HEK293T (cell line): ENCODE measurements around the gene IL1RL2.

Experiments used
- CTCF ChIA-PET: fragments of 350-600 bp; formaldehyde crosslinking; extraction: SDS; loops from one replicate; lab custom pipeline; 2021; ENCODE audit warnings: antibody characterized with exemption, inconsistent platforms; lab: Yijun Ruan, JAX
- POLR2A ChIA-PET: fragments of 350-600 bp; formaldehyde crosslinking; extraction: SDS; loops from one replicate; lab custom pipeline; 2020; ENCODE audit warnings: antibody characterized with exemption, inconsistent platforms; lab: Yijun Ruan, JAX
- DNase-seq: peaks from one replicate; pipeline ENCODE4 v3.0.0; 2012; ENCODE audit warnings: mixed read lengths; ENCODE audit errors: extremely low spot score
- ARNT ChIP-seq: fragments of 450-650 bp; IDR thresholded peaks from 2 replicates; pipeline ENCODE4 v1.6.1; 2017; ENCODE audit warnings: mild to moderate bottlenecking
- BHLHE40 ChIP-seq: fragments of 450-650 bp; IDR thresholded peaks from 2 replicates; pipeline ENCODE4 v1.6.1; 2016; ENCODE audit warnings: mild to moderate bottlenecking, moderate library complexity, borderline replicate concordance
- CTBP1 ChIP-seq: fragments of 450-650 bp; IDR thresholded peaks from 2 replicates; pipeline ENCODE4 v1.6.1; 2016; ENCODE audit warnings: borderline replicate concordance
- ELF4 ChIP-seq: fragments of 450-650 bp; IDR thresholded peaks from 2 replicates; pipeline ENCODE4 v1.6.1; 2017; ENCODE audit warnings: antibody characterized with exemption
- FOXA1 ChIP-seq: fragments of 450-650 bp; IDR thresholded peaks from 2 replicates; pipeline ENCODE4 v1.6.1; 2016; ENCODE audit warnings: mild to moderate bottlenecking
- FOXK2 ChIP-seq: fragments of 450-650 bp; IDR thresholded peaks from 2 replicates; pipeline ENCODE4 v1.6.1; 2016; ENCODE audit warnings: mild to moderate bottlenecking
- FOXM1 ChIP-seq: fragments of 450-650 bp; IDR thresholded peaks from 2 replicates; pipeline ENCODE4 v1.6.1; 2017; ENCODE audit warnings: mild to moderate bottlenecking, borderline replicate concordance
- HDGF ChIP-seq: fragments of 450-650 bp; IDR thresholded peaks from 2 replicates; pipeline ENCODE4 v1.6.1; 2017; ENCODE audit warnings: antibody characterized with exemption, borderline replicate concordance
- L3MBTL2 ChIP-seq: fragments of 450-650 bp; conservative IDR thresholded peaks from 2 replicates; pipeline ENCODE4 v1.6.1; 2016; ENCODE audit warnings: mild to moderate bottlenecking
- LEF1 ChIP-seq: fragments of 450-650 bp; IDR thresholded peaks from 2 replicates; pipeline ENCODE4 v1.6.1; 2017; ENCODE audit warnings: mild to moderate bottlenecking, borderline replicate concordance
- NFRKB ChIP-seq: fragments of 450-650 bp; IDR thresholded peaks from 2 replicates; pipeline ENCODE4 v1.6.1; 2016; ENCODE audit warnings: mild to moderate bottlenecking, moderate library complexity
- PKNOX1 ChIP-seq: fragments of 450-650 bp; IDR thresholded peaks from 2 replicates; pipeline ENCODE4 v1.6.1; 2016
- SP1 ChIP-seq: fragments of 450-650 bp; IDR thresholded peaks from 2 replicates; pipeline ENCODE4 v1.6.1; 2017
- SUZ12 ChIP-seq: fragments of 450-650 bp; IDR thresholded peaks from 2 replicates; pipeline ENCODE4 v1.6.1; 2016; ENCODE audit warnings: mild to moderate bottlenecking
- TARDBP ChIP-seq: fragments of 450-650 bp; IDR thresholded peaks from 2 replicates; pipeline ENCODE4 v1.6.1; 2016
- ZNF384 ChIP-seq: fragments of 450-650 bp; IDR thresholded peaks from 2 replicates; pipeline ENCODE4 v1.6.1; 2016

IL1RL2 gene

GRCh38 chr2:102141970-102142828 lies 44.6 kb upstream of the IL1RL2 start, which contains the start of gene IL1R1:
Gene IL1R1, plus strand, starts transcription at chr2:102142746. Its CDS starts 14,979 bp downstream, at chr2:102157725.
- CTCF ChIA-PET = interaction anchor here (0.6 to 2.5 kb wide), 6 partner anchors 9 to 258 kb away, joined by 3 to 7 read pairs (median 3); no protein-coding TSS in a partner anchor
- no peak for TF ChIP-seq SUZ12
- TF ChIP-seq PKNOX1 = no peak
- no peak for TF ChIP-seq BHLHE40
- TF ChIP-seq FOXM1 = no peak
- no peak for TF ChIP-seq SP1
- no peak for TF ChIP-seq FOXK2
- no peak for TF ChIP-seq CTBP1
- TF ChIP-seq LEF1 = no peak
- no peak for TF ChIP-seq ZNF384
- no peak for TF ChIP-seq FOXA1
- no peak for TF ChIP-seq TARDBP
- TF ChIP-seq ARNT = no peak
- TF ChIP-seq ELF4 = no peak
- peak; percentile 77 for DNase-seq
- POLR2A ChIA-PET = interaction anchor here (1.0 kb wide), 1 partner anchor 34 kb away, joined by 3 read pairs; no protein-coding TSS in a partner anchor

GRCh38 chr2:102142829-102143449 lies 43.9 kb upstream of the IL1RL2 start:
- no peak for DNase-seq
- ChIA-PET CTCF (interaction anchor here (0.8 to 2.5 kb wide), 4 partner anchors 23 to 259 kb away, joined by 3 to 7 read pairs (median 3); no protein-coding TSS in a partner anchor), POLR2A (interaction anchor here (1.0 kb wide), 1 partner anchor 35 kb away, joined by 3 read pairs; no protein-coding TSS in a partner anchor)
- 0 out of 2 replicates have a peak, but pooled peaks have one; percentile 20 for TF ChIP-seq L3MBTL2
- no peak for TF ChIP-seq FOXM1

GRCh38 chr2:102143450-102143985 lies 43.3 kb upstream of the IL1RL2 start:
- no peak for TF ChIP-seq CTBP1
- TF ChIP-seq PKNOX1 = no peak
- no peak for TF ChIP-seq FOXM1
- no peak for TF ChIP-seq BHLHE40
- TF ChIP-seq TARDBP = no peak
- TF ChIP-seq ZNF384 = no peak
- TF ChIP-seq L3MBTL2 = no peak
- TF ChIP-seq FOXK2 = no peak
- no peak for TF ChIP-seq SUZ12
- no peak for TF ChIP-seq ARNT
- TF ChIP-seq LEF1 = no peak
- TF ChIP-seq SP1 = no peak
- TF ChIP-seq ELF4 = no peak
- no peak for TF ChIP-seq FOXA1
- ChIA-PET POLR2A (no interaction called here), CTCF (interaction anchor here (2.5 kb wide), 1 partner anchor 97 kb away, joined by 7 read pairs; no protein-coding TSS in a partner anchor)
- no peak for DNase-seq

GRCh38 chr2:102144128-102144527 lies 42.7 kb upstream of the IL1RL2 start:
- no peak for DNase-seq
- POLR2A ChIA-PET = no interaction called here
- TF ChIP-seq PKNOX1 (no peak), L3MBTL2 (no peak), FOXK2 (no peak), HDGF (no peak), FOXM1 (no peak), ZNF384 (no peak), SUZ12 (no peak), ARNT (no peak), NFRKB (no peak), TARDBP (no peak), CTBP1 (no peak), BHLHE40 (no peak), ELF4 (no peak), SP1 (no peak), LEF1 (no peak), FOXA1 (no peak)
- CTCF ChIA-PET = no interaction called here

- CTCF ChIA-PET = no interaction called here
- no peak for DNase-seq
- no peak for TF ChIP-seq FOXA1
- TF ChIP-seq ELF4 = no peak
- no peak for TF ChIP-seq TARDBP
- no peak for TF ChIP-seq L3MBTL2
- TF ChIP-seq FOXM1 = no peak
- no peak for TF ChIP-seq CTBP1
- TF ChIP-seq PKNOX1 = no peak
- no peak for TF ChIP-seq HDGF
- no peak for TF ChIP-seq SUZ12
- POLR2A ChIA-PET = no interaction called here
Observed at GRCh38 chr2:102145107-102145506, 41.7 kb upstream of the IL1RL2 start.
